Measurements from ENCODE around the gene TSC22D1.

GRCh38 chr13:44493213-44493812 lies 82.8 kb downstream of the TSC22D1 start:
- TF ChIP-seq CTCF (IDR thresholded peaks at IDR 0.05) (no peak), EP300 (IDR thresholded peaks at IDR 0.05) (no peak)
